ENCODE data around the gene EIF4A3. TPM values are rescaled to one million over a fixed set of nuclear protein-coding genes. Genes with fewer than 3 reads are reported as not detected.

The EIF4A3 gene
- total RNA-seq, 2 donors from 2014 or later: 99.8 to 114 TPM

GRCh38 chr17:80111702-80112470 is 35.0 kb downstream of the EIF4A3 start:
- Histone ChIP-seq H3K4me1 (no peaks in the 10 kb centered on the region), H3K36me3 (no peaks in the 10 kb centered on the region), H3K27ac (no peak overlapping the region), H3K9ac (ENCODE audit: low read depth in 2 of 2, low read length in 2 of 2) (no peak overlapping the region), H3K9me3 (no peaks in the 10 kb centered on the region), H3K27me3 (no peaks in the 10 kb centered on the region), H3K4me3 (no peak overlapping the region)
- intact Hi-C loops (cut with DNase I): no loop called here
- no peak for DNase-seq
- TF ChIP-seq CTCF (IDR thresholded peaks at IDR 0.05): no peak

GRCh38 chr17:80110927-80111701 is 35.8 kb downstream of the EIF4A3 start:
- Histone ChIP-seq H3K9me3 (no peaks in the 10 kb centered on the region), H3K4me1 (no peaks in the 10 kb centered on the region), H3K9ac (ENCODE audit: low read depth in 2 of 2, low read length in 2 of 2) (no peak overlapping the region), H3K36me3 (no peaks in the 10 kb centered on the region), H3K27ac (no peak overlapping the region), H3K27me3 (no peaks in the 10 kb centered on the region), H3K4me3 (no peak overlapping the region)
- no peak for TF ChIP-seq CTCF (IDR thresholded peaks at IDR 0.05)
- no peak for DNase-seq
- intact Hi-C loops (cut with DNase I): no loop called here

- intact Hi-C loops (cut with DNase I): no loop called here
- H3K27me3 ChIP-seq: no peaks in the 10 kb centered on the region
Observed at GRCh38 chr17:80110447-80110812, 36.5 kb downstream of the EIF4A3 start.

GRCh38 chr17:80109713-80110446 is 37.0 kb downstream of the EIF4A3 start:
- DNase-seq: no peak
- Histone ChIP-seq H3K9me3 (no peaks in the 10 kb centered on the region), H3K9ac (ENCODE audit: low read depth in 2 of 2, low read length in 2 of 2) (no peak overlapping the region), H3K4me1 (no peaks in the 10 kb centered on the region), H3K36me3 (no peaks in the 10 kb centered on the region), H3K27me3 (no peaks in the 10 kb centered on the region), H3K27ac (no peak overlapping the region), H3K4me3 (no peak overlapping the region)
- no peak for TF ChIP-seq CTCF (IDR thresholded peaks at IDR 0.05)
- intact Hi-C loops (cut with DNase I): no loop called here

More at GRCh38 chr17:80110447-80110812, 36.5 kb downstream of the EIF4A3 start:
- Histone ChIP-seq H3K36me3 (no peaks in the 10 kb centered on the region), H3K4me1 (no peaks in the 10 kb centered on the region), H3K4me3 (no peak overlapping the region), H3K9ac (ENCODE audit: low read depth in 2 of 2, low read length in 2 of 2) (no peak overlapping the region), H3K9me3 (no peaks in the 10 kb centered on the region), H3K27ac (no peak overlapping the region)
- no peak for DNase-seq
- no peak for TF ChIP-seq CTCF (IDR thresholded peaks at IDR 0.05)

GRCh38 chr17:80109066-80109660 is 37.8 kb downstream of the EIF4A3 start:
- no peak for DNase-seq
- Histone ChIP-seq H3K27me3 (no peaks in the 10 kb centered on the region), H3K4me1 (no peaks in the 10 kb centered on the region), H3K4me3 (no peak overlapping the region), H3K36me3 (no peaks in the 10 kb centered on the region), H3K9ac (ENCODE audit: low read depth in 2 of 2, low read length in 2 of 2) (no peak overlapping the region), H3K27ac (no peak overlapping the region), H3K9me3 (no peaks in the 10 kb centered on the region)
- TF ChIP-seq CTCF (IDR thresholded peaks at IDR 0.05): no peak
- intact Hi-C loops (cut with DNase I): no loop called here

Measured in colonic mucosa (tissue), 4 donors.